Measurements from ENCODE around the gene USP25.
A peak's percentile ranks its signal among the peaks of the same experiment; 100 is the strongest.
"Not testable (repeated sequence)": the region's sequence is repeated elsewhere in the genome, so short reads cannot be mapped to it uniquely, and the experiment has no call there.

USP25 gene

DNA sequence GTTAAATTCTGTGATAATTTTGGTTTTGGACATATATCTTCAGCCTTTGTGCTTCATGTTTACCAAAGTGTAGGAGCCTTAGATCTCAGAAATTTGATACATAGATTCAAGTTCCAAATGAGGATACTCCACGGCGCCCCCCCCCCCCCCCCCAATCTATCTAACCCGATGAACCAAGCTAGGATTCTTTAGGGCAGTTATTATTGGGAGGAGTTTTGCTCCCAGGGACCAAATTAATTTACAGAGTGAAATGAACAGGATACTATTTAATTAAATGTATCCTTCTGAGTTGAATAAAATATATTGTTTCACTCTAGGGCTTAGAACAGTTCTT lies 3.2 kb downstream of the USP25 start:
- Histone ChIP-seq H3K4me3 (replicated peaks; ENCODE audit: insufficient read depth, low read length) (peak overlapping the region; percentile 73), H3K27me3 (ENCODE audit: insufficient read depth, poor library complexity, severe bottlenecking) (no peaks in the 10 kb centered on the region), H3K27ac (replicated peaks) (no peak overlapping the region)
- TF ChIP-seq, protein P1, sequence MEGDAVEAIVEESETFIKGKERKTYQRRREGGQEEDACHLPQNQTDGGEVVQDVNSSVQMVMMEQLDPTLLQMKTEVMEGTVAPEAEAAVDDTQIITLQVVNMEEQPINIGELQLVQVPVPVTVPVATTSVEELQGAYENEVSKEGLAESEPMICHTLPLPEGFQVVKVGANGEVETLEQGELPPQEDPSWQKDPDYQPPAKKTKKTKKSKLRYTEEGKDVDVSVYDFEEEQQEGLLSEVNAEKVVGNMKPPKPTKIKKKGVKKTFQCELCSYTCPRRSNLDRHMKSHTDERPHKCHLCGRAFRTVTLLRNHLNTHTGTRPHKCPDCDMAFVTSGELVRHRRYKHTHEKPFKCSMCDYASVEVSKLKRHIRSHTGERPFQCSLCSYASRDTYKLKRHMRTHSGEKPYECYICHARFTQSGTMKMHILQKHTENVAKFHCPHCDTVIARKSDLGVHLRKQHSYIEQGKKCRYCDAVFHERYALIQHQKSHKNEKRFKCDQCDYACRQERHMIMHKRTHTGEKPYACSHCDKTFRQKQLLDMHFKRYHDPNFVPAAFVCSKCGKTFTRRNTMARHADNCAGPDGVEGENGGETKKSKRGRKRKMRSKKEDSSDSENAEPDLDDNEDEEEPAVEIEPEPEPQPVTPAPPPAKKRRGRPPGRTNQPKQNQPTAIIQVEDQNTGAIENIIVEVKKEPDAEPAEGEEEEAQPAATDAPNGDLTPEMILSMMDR (IDR thresholded peaks at IDR 0.05; ENCODE audit: insufficient read depth, low read length): no peak
- TF ChIP-seq POLR2AphosphoS5 (IDR thresholded peaks at IDR 0.05; ENCODE audit: low read depth) (no peak), GABPA (IDR thresholded peaks at IDR 0.05; ENCODE audit: low read depth) (no peak), SPI1 (IDR thresholded peaks at IDR 0.05; ENCODE audit: borderline replicate concordance, low read depth) (no peak)
- TF ChIP-seq, protein P2, sequence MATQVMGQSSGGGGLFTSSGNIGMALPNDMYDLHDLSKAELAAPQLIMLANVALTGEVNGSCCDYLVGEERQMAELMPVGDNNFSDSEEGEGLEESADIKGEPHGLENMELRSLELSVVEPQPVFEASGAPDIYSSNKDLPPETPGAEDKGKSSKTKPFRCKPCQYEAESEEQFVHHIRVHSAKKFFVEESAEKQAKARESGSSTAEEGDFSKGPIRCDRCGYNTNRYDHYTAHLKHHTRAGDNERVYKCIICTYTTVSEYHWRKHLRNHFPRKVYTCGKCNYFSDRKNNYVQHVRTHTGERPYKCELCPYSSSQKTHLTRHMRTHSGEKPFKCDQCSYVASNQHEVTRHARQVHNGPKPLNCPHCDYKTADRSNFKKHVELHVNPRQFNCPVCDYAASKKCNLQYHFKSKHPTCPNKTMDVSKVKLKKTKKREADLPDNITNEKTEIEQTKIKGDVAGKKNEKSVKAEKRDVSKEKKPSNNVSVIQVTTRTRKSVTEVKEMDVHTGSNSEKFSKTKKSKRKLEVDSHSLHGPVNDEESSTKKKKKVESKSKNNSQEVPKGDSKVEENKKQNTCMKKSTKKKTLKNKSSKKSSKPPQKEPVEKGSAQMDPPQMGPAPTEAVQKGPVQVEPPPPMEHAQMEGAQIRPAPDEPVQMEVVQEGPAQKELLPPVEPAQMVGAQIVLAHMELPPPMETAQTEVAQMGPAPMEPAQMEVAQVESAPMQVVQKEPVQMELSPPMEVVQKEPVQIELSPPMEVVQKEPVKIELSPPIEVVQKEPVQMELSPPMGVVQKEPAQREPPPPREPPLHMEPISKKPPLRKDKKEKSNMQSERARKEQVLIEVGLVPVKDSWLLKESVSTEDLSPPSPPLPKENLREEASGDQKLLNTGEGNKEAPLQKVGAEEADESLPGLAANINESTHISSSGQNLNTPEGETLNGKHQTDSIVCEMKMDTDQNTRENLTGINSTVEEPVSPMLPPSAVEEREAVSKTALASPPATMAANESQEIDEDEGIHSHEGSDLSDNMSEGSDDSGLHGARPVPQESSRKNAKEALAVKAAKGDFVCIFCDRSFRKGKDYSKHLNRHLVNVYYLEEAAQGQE (IDR thresholded peaks at IDR 0.05; ENCODE audit: insufficient replicate concordance, low read depth): no peak
- no peak for DNase-seq (ENCODE audit: low read depth in 1 of 2, low spot score in 1 of 2)

DNA sequence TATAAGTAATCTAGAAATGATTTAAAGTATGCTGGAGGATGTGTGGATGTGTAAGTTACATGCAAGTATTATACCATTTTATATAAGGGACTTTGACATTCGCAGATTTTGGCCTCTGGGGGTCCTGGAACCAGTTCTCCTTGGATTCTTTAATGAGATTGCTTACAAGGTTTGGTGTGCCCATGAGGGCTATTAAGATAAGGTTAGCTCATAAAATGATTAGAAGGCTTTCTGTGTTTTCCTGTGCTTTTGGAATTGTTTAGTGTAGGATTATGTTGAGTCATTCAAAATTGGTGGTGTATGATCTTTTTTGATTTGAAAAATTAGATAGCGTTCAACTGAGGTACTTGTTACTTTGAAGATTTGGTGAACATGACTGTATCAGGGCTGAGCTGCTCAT lies 5.6 kb downstream of the USP25 start:
- DNase-seq (ENCODE audit: low read depth in 1 of 2, low spot score in 1 of 2): no peak
- TF ChIP-seq POLR2AphosphoS5 (IDR thresholded peaks at IDR 0.05; ENCODE audit: low read depth) (no peak), GABPA (IDR thresholded peaks at IDR 0.05; ENCODE audit: low read depth) (no peak), SPI1 (IDR thresholded peaks at IDR 0.05; ENCODE audit: borderline replicate concordance, low read depth) (no peak)
- TF ChIP-seq, protein P2 (IDR thresholded peaks at IDR 0.05; ENCODE audit: insufficient replicate concordance, low read depth): no peak
- TF ChIP-seq, protein P1 (IDR thresholded peaks at IDR 0.05; ENCODE audit: insufficient read depth, low read length): no peak
- Histone ChIP-seq H3K27ac (replicated peaks) (no peak overlapping the region), H3K27me3 (ENCODE audit: insufficient read depth, poor library complexity, severe bottlenecking) (no peaks in the 10 kb centered on the region), H3K4me3 (replicated peaks; ENCODE audit: insufficient read depth, low read length) (no peak overlapping the region)

DNA sequence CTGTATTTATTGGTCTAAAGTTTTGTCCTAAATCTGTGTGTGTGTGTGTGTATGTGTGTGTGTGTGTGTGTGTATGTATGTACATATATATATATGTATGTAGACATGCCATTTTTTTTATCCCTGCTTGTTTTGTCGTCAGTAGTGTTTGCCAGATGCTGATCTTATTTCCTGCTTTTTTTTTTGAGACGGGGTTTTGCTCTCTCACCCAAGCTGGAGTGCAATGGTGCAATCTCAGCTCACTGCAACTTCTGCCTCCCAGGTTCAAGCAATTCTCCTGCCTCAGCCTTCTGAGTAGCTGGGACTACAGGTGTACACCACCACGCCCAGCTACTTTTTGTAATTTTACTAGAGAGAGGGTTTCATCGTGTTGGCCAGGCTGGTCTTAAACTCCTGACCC lies 6.1 kb downstream of the USP25 start:
- DNase-seq (ENCODE audit: low read depth in 1 of 2, low spot score in 1 of 2): peak in 1 of 2 experiments; percentile 55
- H3K4me3 ChIP-seq (replicated peaks; ENCODE audit: insufficient read depth, low read length); H3K27me3 ChIP-seq (ENCODE audit: insufficient read depth, poor library complexity, severe bottlenecking); H3K27ac ChIP-seq (replicated peaks): not testable (repeated sequence)

DNA sequence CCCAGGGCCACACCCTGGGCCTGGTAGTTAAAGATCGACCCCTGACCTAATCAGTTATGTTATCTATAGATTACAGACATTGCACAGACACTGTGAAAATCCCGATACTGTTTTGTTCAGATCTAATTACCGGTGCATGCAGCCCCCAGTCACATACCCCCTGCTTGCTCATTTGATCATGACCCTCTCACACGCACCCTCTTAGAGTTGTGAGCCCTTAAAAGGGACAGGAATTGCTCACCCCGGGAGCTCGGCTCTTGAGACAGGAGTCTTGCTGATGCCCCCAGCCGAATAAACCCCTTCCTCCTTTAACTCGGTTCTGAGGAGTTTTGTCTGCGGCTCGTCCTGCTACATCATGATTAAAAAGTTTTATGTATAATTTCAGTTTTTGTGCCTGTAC lies 9.0 kb downstream of the USP25 start:
- not testable (repeated sequence) for H3K4me3 ChIP-seq (replicated peaks; ENCODE audit: insufficient read depth, low read length); H3K27ac ChIP-seq (replicated peaks); DNase-seq (ENCODE audit: low read depth in 1 of 2, low spot score in 1 of 2); H3K27me3 ChIP-seq (ENCODE audit: insufficient read depth, poor library complexity, severe bottlenecking)

DNA sequence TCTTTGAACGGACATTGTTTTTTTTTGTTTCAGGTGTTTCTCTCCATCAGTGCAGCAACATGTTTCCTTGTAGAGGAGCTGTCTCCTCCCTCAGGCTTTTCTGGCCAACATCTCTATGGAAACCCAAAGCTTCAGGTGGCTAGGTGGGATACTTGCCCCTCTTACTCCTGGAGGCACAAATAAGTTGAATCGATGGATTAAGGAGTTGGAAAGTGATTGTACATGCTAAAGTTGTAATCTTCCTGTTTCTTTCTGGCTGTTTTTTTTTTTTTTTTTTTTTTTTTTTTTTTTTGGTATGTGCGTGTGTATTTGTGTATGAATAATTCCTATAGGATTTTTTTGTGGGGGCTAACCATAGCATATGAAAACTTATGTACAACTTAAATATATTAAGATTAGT lies 10.6 kb downstream of the USP25 start:
- Histone ChIP-seq H3K4me3 (replicated peaks; ENCODE audit: insufficient read depth, low read length) (no peak overlapping the region), H3K27me3 (ENCODE audit: insufficient read depth, poor library complexity, severe bottlenecking) (no peaks in the 10 kb centered on the region), H3K27ac (replicated peaks) (no peak overlapping the region)
- TF ChIP-seq, protein P2 (IDR thresholded peaks at IDR 0.05; ENCODE audit: insufficient replicate concordance, low read depth): no peak
- TF ChIP-seq GABPA (IDR thresholded peaks at IDR 0.05; ENCODE audit: low read depth) (no peak), SPI1 (IDR thresholded peaks at IDR 0.05; ENCODE audit: borderline replicate concordance, low read depth) (no peak), POLR2AphosphoS5 (IDR thresholded peaks at IDR 0.05; ENCODE audit: low read depth) (no peak)
- TF ChIP-seq, protein P1 (IDR thresholded peaks at IDR 0.05; ENCODE audit: insufficient read depth, low read length): no peak
- no peak for DNase-seq (ENCODE audit: low read depth in 1 of 2, low spot score in 1 of 2)
